ENCODE measurements around the gene CDK9.

- no peak for TF ChIP-seq EZH2phosphoT487 (IDR thresholded peaks at IDR 0.05; ENCODE audit: unreplicated experiment)
- TF ChIP-seq CTCF (conservative IDR thresholded peaks at IDR 0.05; ENCODE audit: low read depth in 2 of 2): no peak
- TF ChIP-seq POLR2AphosphoS5 (IDR thresholded peaks at IDR 0.05; ENCODE audit: low read depth): no peak
- no peak for TF ChIP-seq ZNF114 (CRISPR knock-in tag; IDR thresholded peaks at IDR 0.05)
- no peak for TF ChIP-seq EZH2 (IDR thresholded peaks at IDR 0.05; ENCODE audit: low read depth, unreplicated experiment)
- TF ChIP-seq REST (IDR thresholded peaks at IDR 0.05; ENCODE audit: unreplicated experiment): no peak
These were observed 10.5 kb downstream of the CDK9 start for GRCh38 chr9:127796225-127796813.
